Measurements from ENCODE around the gene NTRK1. TPM values are rescaled to one million over a fixed set of nuclear protein-coding genes. Genes with fewer than 3 reads are reported as not detected.

Gene NTRK1
- total and polyA plus RNA-seq, 2 donors (not counting 1 experiment from before 2014, with no cell fraction given): not detected

DNA sequence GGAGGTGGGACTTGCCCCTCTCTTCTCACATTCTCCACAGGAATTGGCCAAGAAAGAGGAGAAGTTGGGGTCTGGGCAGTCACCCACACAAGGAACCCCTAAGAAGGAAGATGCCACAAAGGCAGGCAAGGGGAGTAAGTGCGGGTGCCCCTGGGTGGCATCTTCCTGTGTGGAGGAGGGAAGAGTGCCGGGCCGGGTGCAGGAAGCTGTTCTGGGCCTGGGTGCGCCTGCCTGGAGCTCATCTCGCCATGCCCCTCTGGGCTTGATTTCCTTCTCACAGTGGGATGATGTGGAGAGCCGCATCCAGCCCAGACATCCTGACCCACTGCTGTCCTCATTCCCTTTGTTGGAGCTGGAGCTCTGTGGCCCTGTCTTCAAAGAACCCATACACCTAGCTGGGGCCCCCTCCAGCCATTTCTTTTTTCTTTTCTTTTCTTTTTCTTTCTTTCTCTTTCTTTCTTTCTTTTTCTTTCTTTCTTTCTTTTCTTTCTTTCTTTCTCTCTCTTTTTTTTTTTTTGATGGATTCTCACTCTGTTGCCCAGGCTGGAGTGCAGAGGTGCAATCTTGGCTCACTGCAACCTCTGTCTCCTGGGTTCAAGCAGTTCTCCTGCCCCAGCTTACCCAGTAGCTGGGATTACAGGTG, 69.1 kb downstream of the NTRK1 start:
- intact Hi-C loops (cut with micrococcal nuclease): no loop called here
- no peak overlapping the region for H3K4me3 ChIP-seq (ENCODE audit: control extremely low read depth in 1 of 5, extremely low read depth in 1 of 5, insufficient read depth in 1 of 5, low read depth in 2 of 5, low read length in 4 of 5)
- peaks cover 8% of the 10 kb centered on the region in 2 donors for H3K4me1 ChIP-seq (ENCODE audit: control insufficient read depth in 2 of 2, insufficient read depth in 2 of 2, low read length in 2 of 2)
- H2AFZ ChIP-seq (ENCODE audit: insufficient read depth, low read depth, low read length, poor library complexity, severe bottlenecking): no peak overlapping the region
- H3K27ac ChIP-seq (ENCODE audit: low read length in 2 of 2): no peak overlapping the region
- Mint-ChIP-seq H3K9me3 (ENCODE audit: insufficient read depth) (no peaks in the 10 kb centered on the region), H3K27ac (no peak overlapping the region), H3K27me3 (peaks cover 81% of the 10 kb centered on the region), H3K4me1 (peaks cover 10% of the 10 kb centered on the region), H3K4me3 (no peak overlapping the region)
- H3K36me3 ChIP-seq (replicated peaks in 1 of 2; ENCODE audit: control extremely low read depth in 1 of 2, control insufficient read depth in 1 of 2, extremely low read depth in 1 of 2, insufficient read depth in 2 of 2, low read length in 1 of 2): no peaks in the 10 kb centered on the region
- ChIA-PET CTCF (interaction anchor here (1.5 kb wide), 1 partner anchor 40 kb away, joined by 4 read pairs; no protein-coding TSS in a partner anchor), POLR2A (interaction anchor here (0.7 kb wide), 1 partner anchor 311 kb away, joined by 3 read pairs; no protein-coding TSS in a partner anchor)
- no peak overlapping the region for H3K9ac ChIP-seq (ENCODE audit: low read length)
- WGBS (ENCODE audit: insufficient coverage): 83% methylated on average over 3 of the region's 6 CpGs
- no peaks in the 10 kb centered on the region for H3K79me2 ChIP-seq (ENCODE audit: control insufficient read depth, insufficient read depth, low read length)
- H3K9me3 ChIP-seq (ENCODE audit: control extremely low read depth in 1 of 3, control insufficient read depth in 2 of 3, insufficient read depth in 1 of 3, low read length in 2 of 3): no peaks in the 10 kb centered on the region
- DNase-seq (no peak), ATAC-seq (ENCODE audit: low read depth) (no peak)
- TF ChIP-seq EZH2 (IDR thresholded peaks at IDR 0.05; ENCODE audit: borderline replicate concordance, insufficient read depth, low read depth, low read length, poor library complexity, severe bottlenecking): no peak
- TF ChIP-seq, protein P1, sequence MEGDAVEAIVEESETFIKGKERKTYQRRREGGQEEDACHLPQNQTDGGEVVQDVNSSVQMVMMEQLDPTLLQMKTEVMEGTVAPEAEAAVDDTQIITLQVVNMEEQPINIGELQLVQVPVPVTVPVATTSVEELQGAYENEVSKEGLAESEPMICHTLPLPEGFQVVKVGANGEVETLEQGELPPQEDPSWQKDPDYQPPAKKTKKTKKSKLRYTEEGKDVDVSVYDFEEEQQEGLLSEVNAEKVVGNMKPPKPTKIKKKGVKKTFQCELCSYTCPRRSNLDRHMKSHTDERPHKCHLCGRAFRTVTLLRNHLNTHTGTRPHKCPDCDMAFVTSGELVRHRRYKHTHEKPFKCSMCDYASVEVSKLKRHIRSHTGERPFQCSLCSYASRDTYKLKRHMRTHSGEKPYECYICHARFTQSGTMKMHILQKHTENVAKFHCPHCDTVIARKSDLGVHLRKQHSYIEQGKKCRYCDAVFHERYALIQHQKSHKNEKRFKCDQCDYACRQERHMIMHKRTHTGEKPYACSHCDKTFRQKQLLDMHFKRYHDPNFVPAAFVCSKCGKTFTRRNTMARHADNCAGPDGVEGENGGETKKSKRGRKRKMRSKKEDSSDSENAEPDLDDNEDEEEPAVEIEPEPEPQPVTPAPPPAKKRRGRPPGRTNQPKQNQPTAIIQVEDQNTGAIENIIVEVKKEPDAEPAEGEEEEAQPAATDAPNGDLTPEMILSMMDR (IDR thresholded peaks at IDR 0.05): no peak
- H3K27me3 ChIP-seq (replicated peaks in 1 of 4; ENCODE audit: control extremely low read depth in 1 of 4, control insufficient read depth in 3 of 4, insufficient read depth in 4 of 4, low read length in 3 of 4): peaks cover 0 to 52% (median 17%) of the 10 kb centered on the region in 4 experiments
- no peak overlapping the region for H3K4me2 ChIP-seq (replicated peaks; ENCODE audit: low read depth, low read length, poor library complexity, severe bottlenecking)
- no peaks in the 10 kb centered on the region for H4K20me1 ChIP-seq (ENCODE audit: control insufficient read depth, insufficient read depth, low read length, poor library complexity, severe bottlenecking)

GRCh38 chr1:156930483-156930882, 69.8 kb downstream of the NTRK1 start:
- H3K27me3 Mint-ChIP-seq: peaks cover 77% of the 10 kb centered on the region
- H3K4me1 Mint-ChIP-seq: peaks cover 8% of the 10 kb centered on the region
- POLR2A ChIA-PET: interaction anchor here (0.7 kb wide), 1 partner anchor 13 kb away, joined by 5 read pairs; no protein-coding TSS in a partner anchor
- no peak overlapping the region for H3K4me3 ChIP-seq (ENCODE audit: control extremely low read depth in 1 of 5, extremely low read depth in 1 of 5, insufficient read depth in 1 of 5, low read depth in 2 of 5, low read length in 4 of 5)
- H3K9ac ChIP-seq (ENCODE audit: low read length): no peak overlapping the region
- H3K36me3 ChIP-seq (replicated peaks in 1 of 2; ENCODE audit: control extremely low read depth in 1 of 2, control insufficient read depth in 1 of 2, extremely low read depth in 1 of 2, insufficient read depth in 2 of 2, low read length in 1 of 2): no peaks in the 10 kb centered on the region
- peaks cover 0 to 45% (median 12%) of the 10 kb centered on the region in 4 experiments for H3K27me3 ChIP-seq (replicated peaks in 1 of 4; ENCODE audit: control extremely low read depth in 1 of 4, control insufficient read depth in 3 of 4, insufficient read depth in 4 of 4, low read length in 3 of 4)
- WGBS (ENCODE audit: insufficient coverage): 72% methylated on average over 4 of the region's 4 CpGs
- no peak overlapping the region for H3K4me2 ChIP-seq (replicated peaks; ENCODE audit: low read depth, low read length, poor library complexity, severe bottlenecking)
- DNase-seq (no peak), ATAC-seq (ENCODE audit: low read depth) (no peak)
- CTCF ChIA-PET: no interaction called here
- no peak overlapping the region for H3K27ac ChIP-seq (ENCODE audit: low read length in 2 of 2)
- H3K27ac Mint-ChIP-seq: no peak overlapping the region
- peaks cover 8% of the 10 kb centered on the region in 2 donors for H3K4me1 ChIP-seq (ENCODE audit: control insufficient read depth in 2 of 2, insufficient read depth in 2 of 2, low read length in 2 of 2)
- H2AFZ ChIP-seq (ENCODE audit: insufficient read depth, low read depth, low read length, poor library complexity, severe bottlenecking): no peak overlapping the region
- TF ChIP-seq, protein P1 (IDR thresholded peaks at IDR 0.05): no peak
- TF ChIP-seq EZH2 (IDR thresholded peaks at IDR 0.05; ENCODE audit: borderline replicate concordance, insufficient read depth, low read depth, low read length, poor library complexity, severe bottlenecking): no peak
- no peaks in the 10 kb centered on the region for H3K9me3 ChIP-seq (ENCODE audit: control extremely low read depth in 1 of 3, control insufficient read depth in 2 of 3, insufficient read depth in 1 of 3, low read length in 2 of 3)
- H3K9me3 Mint-ChIP-seq (ENCODE audit: insufficient read depth): no peaks in the 10 kb centered on the region
- no peaks in the 10 kb centered on the region for H4K20me1 ChIP-seq (ENCODE audit: control insufficient read depth, insufficient read depth, low read length, poor library complexity, severe bottlenecking)
- no peaks in the 10 kb centered on the region for H3K79me2 ChIP-seq (ENCODE audit: control insufficient read depth, insufficient read depth, low read length)
- no peak overlapping the region for H3K4me3 Mint-ChIP-seq
- intact Hi-C loops (cut with micrococcal nuclease): no loop called here

Data from B cell (primary cell).